Smooth muscle cell (in vitro differentiated cells): ENCODE data around the gene C3orf20. TPM values are rescaled to one million over a fixed set of nuclear protein-coding genes. Genes with fewer than 3 reads are reported as not detected.

ENCODE experiments used
- DNase-seq: peaks from one replicate; lab custom pipeline; 2025; ENCODE audit not compliant: unreplicated experiment; lab: John Stamatoyannopoulos, UW
- H2AFZ ChIP-seq: fragments of 200-600 bp; sonication (generic); 2 replicates; pipeline ENCODE4 v1.6.0; 2016; ENCODE audit warnings: antibody characterized with exemption, low read depth, mild to moderate bottlenecking
- H3F3A ChIP-seq: fragments of 200-600 bp; sonication (generic); 2 replicates; pipeline ENCODE4 v1.6.0; 2017; ENCODE audit warnings: antibody characterized with exemption, low read depth
- H3K27ac ChIP-seq: fragments of 200-600 bp; sonication (generic); 2 replicates; pipeline ENCODE4 v1.5.1; 2016; ENCODE audit warnings: low read depth, mild to moderate bottlenecking
- H3K27me3 ChIP-seq: fragments of 200-600 bp; sonication (generic); 2 replicates; pipeline ENCODE4 v1.6.1; 2016; ENCODE audit warnings: low read depth, mild to moderate bottlenecking
- H3K36me3 ChIP-seq: fragments of 200-600 bp; sonication (generic); 2 replicates; pipeline ENCODE4 v1.5.1; 2016; ENCODE audit warnings: low read depth
- H3K4me1 ChIP-seq: fragments of 200-600 bp; sonication (generic); 2 replicates; pipeline ENCODE4 v1.5.1; 2016; ENCODE audit warnings: low read depth
- H3K4me2 ChIP-seq: fragments of 200-600 bp; sonication (generic); 2 replicates; pipeline ENCODE4 v1.6.0; 2016; ENCODE audit warnings: mild to moderate bottlenecking
- H3K4me3 ChIP-seq: fragments of 200-600 bp; sonication (generic); 2 replicates; pipeline ENCODE4 v1.5.1; 2016; ENCODE audit warnings: mild to moderate bottlenecking
- H3K79me2 ChIP-seq: fragments of 200-600 bp; sonication (generic); 2 replicates; pipeline ENCODE4 v1.6.0; 2016; ENCODE audit warnings: low read depth, mild to moderate bottlenecking
- H3K9ac ChIP-seq: fragments of 200-600 bp; sonication (generic); 2 replicates; pipeline ENCODE4 v1.6.0; 2016; ENCODE audit warnings: low read depth
- H3K9me3 ChIP-seq: fragments of 200-600 bp; sonication (generic); replicated peaks from 2 replicates; pipeline ENCODE4 v1.5.1; 2016; ENCODE audit warnings: low read depth
- H4K20me1 ChIP-seq: fragments of 200-600 bp; sonication (generic); 2 replicates; pipeline ENCODE4 v1.6.0; 2016; ENCODE audit warnings: low read depth
- CTCF ChIP-seq: fragments of 200-600 bp; sonication (generic); IDR thresholded peaks from 2 replicates; pipeline ENCODE4 v1.5.1; 2017; ENCODE audit warnings: borderline replicate concordance, mild to moderate bottlenecking, antibody characterized with exemption; ENCODE audit not compliant: insufficient read depth, poor library complexity, severe bottlenecking
- WGBS: methylation state at CpG from one replicate; pipeline ENCODE4 v1.1.7; 2016; ENCODE audit warnings: low lambda C conversion rate; 5-methylcytosine and 5-hydroxymethylcytosine counted together
- polyA plus RNA-seq: library from polyadenylated mRNA; unstranded; fragments of >200 nt; fragmentation: Nextera tagmentation; extraction: Ambion mirVana; gene quantifications from 2 replicates; pipeline ENCODE4 v1.2.1, GENCODE V29; 2016
- total RNA-seq: library from RNA; depleted of rRNA; stranded (reverse); fragments of >200 nt; gene quantifications from 2 replicates; pipeline ENCODE4 v1.2.3, GENCODE V29; 2014

The C3orf20 gene
- total and polyA plus RNA-seq, 2 experiments from 2014 or later: not detected

- peaks cover 7% of the 10 kb centered on the region for H3K4me1 ChIP-seq
- no peak for DNase-seq
- no peaks in the 10 kb centered on the region for H3K79me2 ChIP-seq
- peak overlapping the region; percentile 55 for H3K4me2 ChIP-seq
- TF ChIP-seq CTCF: no peak
- H4K20me1 ChIP-seq: no peaks in the 10 kb centered on the region
- no peaks in the 10 kb centered on the region for H3K36me3 ChIP-seq
- WGBS: 23% methylated on average over 5 of the region's 5 CpGs
- H3K9me3 ChIP-seq: no peaks in the 10 kb centered on the region
- no peak overlapping the region for H3K9ac ChIP-seq
- H3K27me3 ChIP-seq: no peaks in the 10 kb centered on the region
- H3K27ac ChIP-seq: peak overlapping the region; percentile 76
- H2AFZ ChIP-seq: no peak overlapping the region
- H3K4me3 ChIP-seq: no peak overlapping the region
- no peaks in the 10 kb centered on the region for H3F3A ChIP-seq
Observed at GRCh38 chr3:14725013-14725412, 50.1 kb downstream of the C3orf20 start.

- Histone ChIP-seq H3K27ac (peak overlapping the region; percentile 76), H3K4me2 (peak overlapping the region; percentile 55), H3K79me2 (no peaks in the 10 kb centered on the region), H3K9ac (peak overlapping the region; percentile 24), H3K4me1 (peaks cover 7% of the 10 kb centered on the region), H3K27me3 (no peaks in the 10 kb centered on the region), H3K9me3 (no peaks in the 10 kb centered on the region), H3K36me3 (no peaks in the 10 kb centered on the region), H3K4me3 (no peak overlapping the region), H4K20me1 (no peaks in the 10 kb centered on the region), H3F3A (no peaks in the 10 kb centered on the region), H2AFZ (peak overlapping the region; percentile 30)
- 35% methylated on average over 9 of the region's 9 CpGs for WGBS
- TF ChIP-seq CTCF: no peak
- no peak for DNase-seq
Observed at GRCh38 chr3:14725564-14726440, 50.9 kb downstream of the C3orf20 start.

- 73% methylated on average over 6 of the region's 6 CpGs for WGBS
- Histone ChIP-seq H4K20me1 (no peaks in the 10 kb centered on the region), H3K36me3 (no peaks in the 10 kb centered on the region), H3K4me1 (peaks cover 7% of the 10 kb centered on the region), H3K9me3 (no peaks in the 10 kb centered on the region), H3K9ac (no peak overlapping the region), H2AFZ (no peak overlapping the region), H3K79me2 (no peaks in the 10 kb centered on the region), H3F3A (no peaks in the 10 kb centered on the region), H3K4me2 (no peak overlapping the region), H3K27ac (peak overlapping the region; percentile 76), H3K4me3 (no peak overlapping the region), H3K27me3 (no peaks in the 10 kb centered on the region)
- DNase-seq: no peak
- TF ChIP-seq CTCF: no peak
Observed at GRCh38 chr3:14726441-14726780, 51.5 kb downstream of the C3orf20 start.

GRCh38 chr3:14728113-14728512, 53.2 kb downstream of the C3orf20 start:
- no peak overlapping the region for H3K27ac ChIP-seq
- H3F3A ChIP-seq: no peaks in the 10 kb centered on the region
- no peaks in the 10 kb centered on the region for H3K9me3 ChIP-seq
- no peak overlapping the region for H2AFZ ChIP-seq
- H4K20me1 ChIP-seq: no peaks in the 10 kb centered on the region
- H3K4me2 ChIP-seq: no peak overlapping the region
- no peak for DNase-seq
- WGBS: 94% methylated on average over 5 of the region's 5 CpGs
- H3K4me3 ChIP-seq: no peak overlapping the region
- H3K9ac ChIP-seq: no peak overlapping the region
- H3K27me3 ChIP-seq: peaks cover 10% of the 10 kb centered on the region
- H3K4me1 ChIP-seq: peaks cover 7% of the 10 kb centered on the region
- no peaks in the 10 kb centered on the region for H3K79me2 ChIP-seq
- no peaks in the 10 kb centered on the region for H3K36me3 ChIP-seq
- no peak for TF ChIP-seq CTCF
